Astrocyte of the spinal cord (primary cell): Measurements from ENCODE around the gene THAP2.
A peak's percentile ranks its signal among the peaks of the same experiment; 100 is the strongest.

ENCODE experiments used
- DNase-seq: peaks from one replicate; pipeline ENCODE4 v3.0.0; 2011; ENCODE audit warnings: low read depth, low spot score
- H3K4me3 ChIP-seq: 2 replicates; pipeline ENCODE4 v1.5.1; 2011; ENCODE audit warnings: low read depth, mild to moderate bottlenecking, low read length, moderate library complexity
- in situ Hi-C: cut with HindIII; loops from 2 replicates; pipeline ENCODE4 v1.10.0; 2017; ENCODE audit warnings: low sequenced_read_pairs
- TF ChIP-seq, protein P1 (sequence below): IDR thresholded peaks from 2 replicates; pipeline ENCODE4 v1.5.1; 2012; ENCODE audit warnings: low read depth, mild to moderate bottlenecking, low read length, inconsistent platforms

THAP2 gene

DNA sequence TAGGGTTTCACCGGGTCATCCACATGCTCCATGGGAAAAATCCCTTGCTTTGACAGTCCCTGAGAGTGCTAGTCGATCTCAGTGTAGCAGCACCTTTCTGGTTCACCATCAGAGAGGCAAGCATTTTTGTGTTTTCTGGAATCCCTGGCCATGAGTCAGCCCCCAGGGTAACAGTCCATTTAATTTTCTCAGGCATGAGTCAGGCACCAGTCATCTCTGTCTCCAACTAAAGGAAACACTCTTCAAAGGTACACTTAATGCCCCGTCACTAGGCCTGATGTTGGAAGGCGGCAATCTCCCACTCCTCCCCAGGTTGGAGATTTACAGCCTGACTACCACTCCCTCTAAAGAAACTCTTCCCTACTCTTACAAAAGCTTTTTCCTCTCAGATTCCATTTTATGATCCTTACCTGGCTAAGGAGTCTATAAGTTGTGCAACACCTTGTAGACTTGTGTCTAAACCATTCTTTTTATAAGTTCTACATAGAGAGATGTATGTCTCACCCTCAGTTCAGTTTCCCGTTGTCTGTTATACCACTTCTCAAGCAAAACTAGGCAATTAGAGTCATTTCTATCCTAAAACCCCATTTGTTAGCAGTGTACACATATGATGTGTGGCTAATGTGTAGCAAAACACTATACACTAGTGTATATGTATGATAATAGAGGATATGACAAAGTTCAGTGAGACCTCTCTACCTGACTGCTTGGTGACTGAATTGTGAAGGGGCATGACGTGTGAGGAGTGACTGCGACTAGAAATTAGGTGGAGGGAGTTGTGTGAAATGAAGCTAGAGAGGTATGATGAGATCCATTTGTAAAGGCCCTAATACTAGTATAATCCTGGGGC, 46.4 kb downstream of the THAP2 start:
- TF ChIP-seq, protein P1, sequence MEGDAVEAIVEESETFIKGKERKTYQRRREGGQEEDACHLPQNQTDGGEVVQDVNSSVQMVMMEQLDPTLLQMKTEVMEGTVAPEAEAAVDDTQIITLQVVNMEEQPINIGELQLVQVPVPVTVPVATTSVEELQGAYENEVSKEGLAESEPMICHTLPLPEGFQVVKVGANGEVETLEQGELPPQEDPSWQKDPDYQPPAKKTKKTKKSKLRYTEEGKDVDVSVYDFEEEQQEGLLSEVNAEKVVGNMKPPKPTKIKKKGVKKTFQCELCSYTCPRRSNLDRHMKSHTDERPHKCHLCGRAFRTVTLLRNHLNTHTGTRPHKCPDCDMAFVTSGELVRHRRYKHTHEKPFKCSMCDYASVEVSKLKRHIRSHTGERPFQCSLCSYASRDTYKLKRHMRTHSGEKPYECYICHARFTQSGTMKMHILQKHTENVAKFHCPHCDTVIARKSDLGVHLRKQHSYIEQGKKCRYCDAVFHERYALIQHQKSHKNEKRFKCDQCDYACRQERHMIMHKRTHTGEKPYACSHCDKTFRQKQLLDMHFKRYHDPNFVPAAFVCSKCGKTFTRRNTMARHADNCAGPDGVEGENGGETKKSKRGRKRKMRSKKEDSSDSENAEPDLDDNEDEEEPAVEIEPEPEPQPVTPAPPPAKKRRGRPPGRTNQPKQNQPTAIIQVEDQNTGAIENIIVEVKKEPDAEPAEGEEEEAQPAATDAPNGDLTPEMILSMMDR, result no peak
- in situ Hi-C loops, result no loop called here
- no peak overlapping the region for H3K4me3 ChIP-seq
- peak; percentile 87 for DNase-seq

DNA sequence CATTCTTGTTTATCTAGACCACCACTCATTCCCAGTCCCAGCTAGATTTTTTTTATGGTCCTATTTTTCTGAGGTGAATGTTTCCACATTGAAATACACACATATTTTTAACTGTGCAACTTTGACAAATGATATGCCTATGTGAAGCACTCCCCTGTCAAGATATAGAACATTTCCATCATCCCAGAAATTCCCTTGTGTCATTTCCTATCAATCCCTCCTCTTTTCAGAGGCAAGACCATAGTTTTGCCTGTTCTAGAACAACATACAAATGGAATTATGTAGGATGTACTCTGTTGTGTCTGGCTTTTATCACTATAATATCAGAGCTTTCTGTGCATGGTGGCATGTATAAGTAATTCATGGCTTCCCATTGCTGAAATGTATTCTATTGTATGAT, 54.5 kb downstream of the THAP2 start:
- H3K4me3 ChIP-seq, result no peak overlapping the region
- TF ChIP-seq, protein P1, result no peak
- in situ Hi-C loops, result no loop called here
- DNase-seq, result no peak

DNA sequence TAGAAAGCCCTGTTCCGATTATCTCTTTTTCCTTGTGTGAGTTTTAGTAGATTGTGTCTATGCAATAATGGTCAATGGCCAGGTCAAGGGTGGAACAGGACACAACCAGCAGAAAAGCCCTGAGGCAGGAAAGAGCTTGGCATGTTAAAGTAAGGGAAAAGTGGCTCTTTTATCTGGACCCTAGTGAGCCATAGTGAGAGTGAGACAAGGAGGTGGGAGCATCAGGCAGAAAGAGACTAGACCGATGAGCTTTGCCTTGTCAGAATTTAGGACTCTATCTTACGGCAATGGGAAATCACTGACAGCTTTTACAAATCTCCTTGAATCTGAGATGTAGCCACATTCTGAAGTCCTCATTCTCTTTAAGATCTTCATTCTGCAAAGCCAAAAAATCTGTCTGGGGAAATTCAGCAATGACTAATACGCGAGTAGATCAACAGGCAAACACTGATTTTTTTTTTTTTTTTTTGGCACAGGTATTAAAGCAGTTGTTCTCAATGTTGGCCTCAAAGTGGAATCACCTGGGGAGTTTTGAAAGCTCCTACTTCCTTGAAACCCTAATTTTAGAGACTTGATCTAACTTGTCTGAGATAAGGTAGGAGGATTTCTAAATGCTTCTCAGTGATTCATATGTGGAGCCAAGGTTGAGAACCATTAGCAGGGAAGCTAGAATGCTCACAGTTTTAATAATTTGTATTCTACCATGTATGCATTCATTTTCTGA, 55.7 kb downstream of the THAP2 start:
- H3K4me3 ChIP-seq, result no peak overlapping the region
- DNase-seq, result no peak
- in situ Hi-C loops, result no loop called here
- TF ChIP-seq, protein P1, result no peak

DNA sequence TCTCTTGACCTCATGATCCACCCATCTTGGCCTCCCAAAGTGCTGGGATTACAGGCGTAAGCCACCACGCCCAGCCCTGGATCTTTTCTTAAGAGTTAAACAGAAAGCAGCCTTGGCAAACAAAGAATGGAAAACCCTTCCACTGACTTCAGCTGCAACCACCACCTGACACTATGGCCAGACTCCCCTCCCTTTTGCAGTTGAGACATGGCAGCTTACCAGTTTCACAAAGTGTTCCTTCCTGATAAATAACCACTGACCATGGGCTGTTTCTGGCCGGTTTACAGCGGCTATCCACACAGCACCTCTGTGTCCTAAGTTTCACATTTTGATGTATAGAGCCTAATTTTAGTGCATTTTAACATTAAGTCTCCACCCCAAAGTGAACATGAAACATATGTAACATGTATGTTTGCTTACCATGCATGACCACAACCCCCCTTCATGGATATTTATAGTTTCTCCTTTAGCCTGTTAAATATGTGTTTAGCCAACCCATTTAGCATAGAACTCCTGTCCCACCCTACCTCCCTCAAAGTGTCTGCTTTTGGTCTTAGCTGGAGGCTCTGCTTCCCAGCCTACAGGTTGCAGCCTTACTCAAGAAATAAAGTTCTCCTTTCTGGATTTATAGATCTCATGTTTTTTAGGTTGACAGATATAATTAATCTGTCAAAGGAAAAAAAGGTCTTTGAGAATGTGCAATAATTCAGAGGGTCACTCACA, 57.8 kb downstream of the THAP2 start:
- in situ Hi-C loops, result no loop called here
- H3K4me3 ChIP-seq, result no peak overlapping the region
- DNase-seq, result no peak
- TF ChIP-seq, protein P1, result no peak

DNA sequence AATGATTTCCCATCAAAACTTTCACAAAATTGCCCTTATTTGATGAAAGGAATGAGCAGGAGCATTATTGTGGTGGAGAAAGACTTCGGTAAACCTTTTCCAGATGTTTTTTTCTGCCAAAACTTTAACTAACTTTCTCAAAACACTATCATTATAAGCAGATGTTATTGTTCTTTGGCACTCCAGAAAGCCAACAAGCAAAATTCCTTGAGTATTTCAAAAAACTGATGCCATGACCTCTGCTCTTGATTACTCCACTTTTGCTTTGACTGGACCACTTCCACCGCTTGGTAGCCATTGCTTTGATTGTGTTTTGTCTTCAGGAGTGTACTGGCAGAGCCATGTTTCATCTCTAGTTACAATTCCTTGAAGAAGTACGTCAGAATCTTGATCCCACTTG, 60.9 kb downstream of the THAP2 start:
- TF ChIP-seq, protein P1, result no peak
- H3K4me3 ChIP-seq, result no peak overlapping the region
- DNase-seq, result no peak
- in situ Hi-C loops, result no loop called here

DNA sequence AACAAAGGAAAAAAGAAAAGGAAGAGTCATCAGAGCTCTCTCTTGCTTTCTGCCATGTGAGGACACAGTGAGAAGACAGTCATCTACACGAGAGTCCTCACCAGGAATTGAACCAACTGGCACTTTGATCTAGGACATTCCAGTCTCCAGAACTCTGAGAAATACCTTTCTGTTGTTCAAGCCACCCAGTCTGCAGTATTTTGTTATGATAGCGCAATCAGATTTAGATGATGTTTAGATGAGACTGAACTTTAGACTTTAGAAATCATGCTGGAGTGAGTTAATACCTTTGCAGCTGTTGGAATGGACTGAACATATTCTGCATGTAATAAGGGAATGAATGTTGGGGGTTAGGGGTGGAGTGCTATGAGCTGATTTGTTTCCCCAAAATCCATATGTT, 62.4 kb downstream of the THAP2 start:
- TF ChIP-seq, protein P1, result no peak
- H3K4me3 ChIP-seq, result no peak overlapping the region
- DNase-seq, result no peak
- in situ Hi-C loops, result no loop called here
